ENCODE results near the gene CCDC15.
"Not testable (repeated sequence)": the region's sequence is repeated elsewhere in the genome, so short reads cannot be mapped to it uniquely, and the experiment has no call there.

Gene CCDC15

DNA sequence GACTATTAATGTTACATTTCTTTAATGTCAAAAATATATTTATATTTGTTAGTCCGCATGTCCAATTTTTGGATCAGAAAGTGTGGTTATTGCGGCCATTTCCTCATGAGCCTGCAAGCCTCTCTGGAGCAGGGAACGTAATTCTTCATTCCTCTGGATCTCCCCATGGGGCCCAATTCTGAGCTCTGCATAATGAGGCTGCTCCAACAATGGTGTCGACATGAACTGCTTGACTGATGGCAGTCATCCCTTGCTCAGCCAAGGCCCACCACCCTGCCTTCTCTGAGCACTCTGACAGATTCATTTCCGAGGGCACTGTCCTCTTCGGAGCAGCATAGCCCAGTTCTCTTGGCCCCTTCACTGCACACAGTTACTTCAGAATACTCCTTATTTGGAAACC, 15.0 kb upstream of the CCDC15 start:
- DNase-seq (ENCODE audit: low read depth, low spot score), result no peak
- no peak overlapping the region for H3K4me3 ChIP-seq (ENCODE audit: low read length)

DNA sequence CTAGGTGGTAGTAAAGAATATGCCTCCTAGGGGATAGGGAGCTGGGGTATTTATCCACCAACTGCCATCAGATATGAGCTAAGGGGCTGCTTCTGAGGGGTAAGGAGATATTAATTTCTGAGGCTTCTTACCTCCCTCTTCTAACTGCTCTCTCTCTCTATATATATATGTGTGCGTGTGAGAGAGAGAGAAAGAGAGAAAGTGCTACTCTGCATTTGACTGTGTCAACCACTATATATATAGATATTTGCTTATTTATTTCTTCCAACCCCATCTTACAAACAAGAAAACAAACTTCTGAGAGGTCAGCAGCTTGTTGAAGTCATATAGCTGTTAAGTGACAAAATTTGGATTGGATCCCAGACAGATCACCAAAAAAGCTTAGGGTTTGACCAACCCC, 12.3 kb upstream of the CCDC15 start:
- H3K4me3 ChIP-seq (ENCODE audit: low read length), result no peak overlapping the region
- DNase-seq (ENCODE audit: low read depth, low spot score), result no peak

DNA sequence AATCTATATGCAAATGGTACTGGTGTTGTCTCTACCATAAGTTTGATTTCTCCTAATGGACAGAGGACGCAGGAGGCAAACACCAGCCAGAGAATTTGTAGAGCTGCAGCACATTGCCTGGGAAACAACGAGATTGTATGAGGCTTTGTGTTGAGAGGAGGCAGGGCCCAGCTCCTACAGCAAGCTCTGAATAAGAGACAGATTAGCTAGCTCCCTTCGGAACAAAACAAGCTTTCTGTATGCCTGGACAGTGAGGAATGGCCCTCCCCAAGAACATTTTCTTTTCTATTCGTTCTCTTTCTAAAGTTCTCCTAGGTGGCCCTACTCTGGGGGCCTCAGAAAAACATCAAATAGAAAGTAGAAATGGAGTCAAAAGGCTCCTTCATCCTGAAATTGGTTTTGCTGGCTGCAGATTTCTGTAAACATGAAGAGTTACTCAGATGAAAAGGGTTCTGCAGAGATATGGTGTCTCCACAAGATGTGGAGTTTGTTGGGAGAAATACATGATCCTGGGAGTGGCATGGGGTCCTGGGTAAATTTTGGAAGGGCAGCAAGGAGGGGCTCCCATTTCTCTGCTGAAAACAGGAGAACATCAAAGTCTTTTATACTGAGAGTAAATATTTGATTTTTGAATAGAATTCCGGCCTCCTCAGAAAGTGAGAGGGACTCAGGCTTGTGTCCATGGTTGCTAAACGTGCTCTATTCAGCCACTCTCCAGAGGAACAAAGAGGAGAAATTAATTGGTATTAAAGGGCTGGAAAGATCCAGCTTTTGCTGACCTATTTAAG, 11.3 kb upstream of the CCDC15 start:
- no peak overlapping the region for H3K4me3 ChIP-seq (ENCODE audit: low read length)
- DNase-seq (ENCODE audit: low read depth, low spot score), result no peak

DNA sequence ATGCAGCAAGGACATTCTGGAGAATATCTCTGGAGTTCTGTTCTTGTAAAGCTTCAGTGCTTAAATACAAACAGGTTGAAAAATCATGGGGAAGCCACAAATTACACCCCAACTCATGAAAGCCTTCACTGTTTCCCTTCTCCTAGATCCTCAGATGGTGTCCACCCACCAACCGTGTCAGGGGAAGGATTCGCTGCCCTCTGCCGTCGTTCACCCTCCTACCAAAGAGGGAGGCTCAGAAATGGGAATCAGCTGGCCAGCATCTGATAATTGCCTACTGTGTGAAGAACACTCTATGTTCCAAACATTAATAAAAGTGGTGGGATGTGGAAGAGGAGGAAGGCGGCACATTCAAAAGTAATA, 10.8 kb upstream of the CCDC15 start:
- no peak overlapping the region for H3K4me3 ChIP-seq (ENCODE audit: low read length)
- no peak for DNase-seq (ENCODE audit: low read depth, low spot score)

DNA sequence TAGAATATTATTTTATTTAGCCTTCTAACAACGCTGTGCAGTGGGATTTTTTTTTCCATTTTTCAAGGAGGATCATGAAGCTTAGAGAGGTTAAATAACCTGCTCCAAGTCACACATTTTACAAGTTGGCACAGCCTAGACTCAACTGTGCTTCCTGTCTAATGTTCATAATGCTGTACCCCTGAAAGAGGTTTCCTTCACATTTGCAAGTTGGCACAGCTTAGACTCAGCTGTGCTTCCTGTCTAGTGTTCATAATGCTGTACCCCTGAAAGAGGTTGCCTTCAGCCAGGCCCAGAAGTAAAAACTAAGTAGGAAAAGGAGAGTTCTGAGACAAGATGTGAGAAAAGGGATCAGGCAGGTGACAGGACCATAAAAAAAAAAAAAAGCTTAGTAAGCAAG, 10.3 kb upstream of the CCDC15 start:
- peak; percentile 60 for DNase-seq (ENCODE audit: low read depth, low spot score)
- no peak overlapping the region for H3K4me3 ChIP-seq (ENCODE audit: low read length)

DNA sequence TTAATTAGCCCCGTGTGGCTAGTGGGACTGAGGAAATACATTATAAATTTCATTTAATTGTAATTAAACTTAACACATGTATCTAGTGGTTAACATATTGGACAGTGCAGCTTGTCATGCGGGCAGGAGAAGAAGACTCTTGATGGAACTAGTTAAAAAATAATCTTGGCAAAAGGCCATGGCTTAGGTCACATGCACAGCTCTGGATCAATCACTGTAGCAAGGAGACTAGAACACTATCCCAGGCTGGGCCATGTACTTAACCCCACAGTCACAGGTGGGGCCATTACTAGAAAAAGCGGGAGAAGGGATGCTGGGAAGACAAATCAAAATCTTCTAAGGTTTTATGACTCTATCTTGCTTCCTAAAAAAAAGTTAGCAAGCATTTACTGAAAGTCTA, 9.4 kb upstream of the CCDC15 start:
- no peak for DNase-seq (ENCODE audit: low read depth, low spot score)
- H3K4me3 ChIP-seq (ENCODE audit: low read length), result no peak overlapping the region

DNA sequence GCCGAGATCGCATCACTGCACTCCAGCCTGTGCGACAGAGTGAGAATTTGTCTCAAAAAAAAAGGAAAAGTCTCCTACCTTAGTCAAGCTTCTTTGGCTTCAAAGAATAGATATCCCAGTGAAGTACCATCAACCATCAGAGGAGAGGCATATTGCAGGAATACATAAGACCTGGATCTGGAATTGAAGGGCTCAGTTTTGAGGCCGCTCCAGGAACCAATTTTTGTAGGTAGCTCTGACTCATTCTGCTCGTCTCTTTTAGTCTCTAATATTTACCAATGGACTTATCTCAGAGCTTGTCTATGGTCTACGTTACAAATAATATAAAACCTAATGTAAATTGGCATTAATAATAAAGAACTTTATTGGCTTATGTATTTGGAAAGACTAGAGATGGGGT, 8.2 kb upstream of the CCDC15 start:
- no peak overlapping the region for H3K4me3 ChIP-seq (ENCODE audit: low read length)
- no peak for DNase-seq (ENCODE audit: low read depth, low spot score)

DNA sequence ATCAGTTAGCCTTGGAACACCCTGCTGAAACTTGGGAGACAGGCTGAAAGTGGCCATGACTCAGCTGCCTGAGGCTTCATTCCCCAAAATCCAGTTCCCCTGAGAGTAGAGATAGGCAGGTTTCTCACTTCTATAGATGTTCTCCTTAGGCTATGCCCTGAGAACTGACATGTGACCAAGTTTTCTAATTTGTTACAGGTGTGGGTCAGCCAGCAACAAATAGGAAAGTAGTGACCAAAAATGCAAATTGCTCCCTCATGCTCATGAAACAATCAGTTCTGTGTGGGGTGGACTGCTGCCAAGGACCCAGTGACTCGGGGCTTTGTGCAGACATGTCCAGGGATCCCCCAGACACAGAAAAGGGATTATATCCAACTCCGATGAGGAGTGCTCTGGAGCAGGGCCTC, 7.3 kb upstream of the CCDC15 start:
- no peak overlapping the region for H3K4me3 ChIP-seq (ENCODE audit: low read length)
- DNase-seq (ENCODE audit: low read depth, low spot score), result no peak

DNA sequence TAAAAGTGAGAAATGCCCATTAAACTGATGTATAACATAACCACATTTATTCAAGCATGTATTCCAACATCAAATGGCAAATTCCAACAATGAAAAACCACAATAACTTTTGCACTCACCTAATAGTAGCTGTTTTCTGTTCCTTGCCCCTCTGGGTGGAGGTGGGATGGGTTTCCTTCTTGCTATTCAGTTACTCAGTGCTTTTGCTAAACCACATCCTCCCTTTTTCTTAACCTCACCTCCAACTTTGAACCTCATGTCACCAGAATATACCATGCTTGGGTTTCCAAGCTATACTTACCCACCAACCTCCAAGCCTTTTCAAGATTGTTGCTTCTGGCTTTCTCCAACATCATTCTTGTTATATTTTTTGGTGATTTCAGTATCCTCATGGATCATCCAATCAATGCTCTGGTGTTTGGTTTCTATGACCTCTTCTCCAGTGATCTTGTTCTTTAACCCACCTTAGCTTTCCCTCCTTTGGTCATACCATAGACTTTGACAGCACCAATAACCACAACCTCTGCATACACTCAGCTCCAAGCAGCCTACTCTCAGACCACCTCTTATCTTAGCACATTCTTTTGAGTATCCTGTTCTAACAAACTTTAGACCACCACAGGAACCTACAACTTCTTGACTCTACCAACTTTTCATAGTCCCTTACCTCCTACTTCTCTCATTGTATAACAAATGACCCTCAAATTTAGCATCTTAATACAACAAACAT, 3.2 kb upstream of the CCDC15 start:
- peak; percentile 99 for DNase-seq (ENCODE audit: low read depth, low spot score)

DNA sequence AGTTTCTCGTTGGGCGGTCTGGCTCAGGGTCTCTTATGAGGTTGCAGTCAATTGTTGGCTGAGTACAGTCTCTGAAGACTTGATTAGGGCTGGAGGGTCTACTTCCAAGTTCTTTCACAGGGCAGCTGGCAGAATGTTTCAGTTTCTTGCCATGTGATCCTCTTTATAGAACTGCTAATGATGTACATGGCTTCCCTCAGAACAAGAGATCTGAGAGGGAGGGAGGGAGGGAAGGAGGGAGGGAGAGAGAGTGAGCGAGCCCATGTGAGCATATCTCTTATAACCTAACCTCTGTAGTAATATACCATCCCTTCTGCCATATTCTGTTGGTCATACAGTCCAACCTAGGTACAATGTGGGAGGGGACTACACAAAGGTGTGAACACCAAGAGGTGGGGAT, 2.7 kb upstream of the CCDC15 start:
- H3K4me3 ChIP-seq (ENCODE audit: low read length), result peak overlapping the region; percentile 5
- DNase-seq (ENCODE audit: low read depth, low spot score), result peak; percentile 68

More for the DNA sequence above, 3.2 kb upstream of the CCDC15 start:
- H3K4me3 ChIP-seq (ENCODE audit: low read length), result peak overlapping the region; percentile 5

DNA sequence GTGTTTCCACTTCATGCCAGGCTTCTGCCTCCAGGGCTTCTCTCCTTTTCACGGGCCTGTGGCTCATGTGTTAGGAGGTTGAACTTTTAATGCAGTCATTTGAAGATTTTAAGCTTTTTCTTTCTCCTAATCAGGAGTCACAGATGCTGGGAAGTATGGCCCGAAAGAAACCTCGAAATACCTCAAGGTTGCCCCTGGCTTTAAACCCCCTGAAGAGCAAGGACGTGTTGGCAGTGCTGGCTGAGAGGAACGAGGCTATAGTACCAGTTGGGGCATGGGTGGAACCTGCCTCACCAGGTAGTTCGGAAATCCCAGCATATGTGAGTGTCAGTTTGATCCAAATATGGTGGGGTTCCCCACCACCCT, 571 bp downstream of the CCDC15 start:
- peak overlapping the region; percentile 81 for H3K4me3 ChIP-seq (ENCODE audit: low read length)
- no peak for DNase-seq (ENCODE audit: low read depth, low spot score)

DNA sequence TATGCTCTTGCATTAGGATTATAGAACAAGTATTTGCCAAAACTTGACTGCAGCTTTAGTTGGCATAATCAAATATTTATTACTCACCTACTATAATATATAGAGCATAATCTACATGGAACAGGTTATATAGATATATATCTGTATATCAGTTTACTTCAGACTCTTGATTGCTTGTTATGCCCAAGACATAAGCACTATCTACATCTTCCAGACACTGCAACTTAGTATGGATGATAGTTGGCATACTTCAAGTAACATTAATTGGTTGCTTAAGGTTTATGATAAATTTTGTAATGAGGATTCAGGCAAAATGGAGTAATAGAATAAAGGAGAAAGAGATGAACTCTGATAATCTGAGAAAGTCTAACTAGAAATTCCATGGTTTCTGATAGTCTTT, 1.0 kb downstream of the CCDC15 start:
- DNase-seq (ENCODE audit: low read depth, low spot score), result no peak
- peak overlapping the region; percentile 81 for H3K4me3 ChIP-seq (ENCODE audit: low read length)

DNA sequence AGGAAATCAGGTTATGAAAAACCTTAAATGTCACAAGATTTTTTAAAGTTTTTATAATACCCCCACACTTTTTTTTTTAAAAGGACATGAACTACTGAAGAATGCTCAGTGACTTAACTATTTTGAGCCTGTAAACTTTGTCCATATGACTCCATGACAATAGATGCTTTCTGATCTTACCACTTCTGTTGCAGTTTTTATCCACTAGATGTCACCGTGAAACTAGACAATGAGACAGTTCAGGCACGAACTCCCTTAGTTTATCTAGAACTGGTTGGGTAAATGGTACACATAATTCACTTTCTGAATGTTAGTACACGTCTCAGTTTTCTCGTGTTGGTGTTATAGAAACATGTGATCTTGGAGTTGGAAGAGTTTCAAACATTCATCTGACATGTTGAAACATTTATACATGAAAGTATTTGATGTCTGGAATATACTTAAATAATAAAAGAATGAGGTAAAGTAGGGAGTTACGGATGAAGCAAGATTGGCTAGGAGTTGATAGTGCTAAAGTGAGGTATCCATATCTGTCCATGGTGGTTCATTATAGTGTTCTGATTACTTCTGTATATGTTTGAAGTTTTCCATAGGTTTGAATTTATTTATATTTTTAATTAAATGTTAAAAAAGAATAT, 8.1 kb downstream of the CCDC15 start:
- DNase-seq (ENCODE audit: low read depth, low spot score), result peak; percentile 83
- no peak overlapping the region for H3K4me3 ChIP-seq (ENCODE audit: low read length)

DNA sequence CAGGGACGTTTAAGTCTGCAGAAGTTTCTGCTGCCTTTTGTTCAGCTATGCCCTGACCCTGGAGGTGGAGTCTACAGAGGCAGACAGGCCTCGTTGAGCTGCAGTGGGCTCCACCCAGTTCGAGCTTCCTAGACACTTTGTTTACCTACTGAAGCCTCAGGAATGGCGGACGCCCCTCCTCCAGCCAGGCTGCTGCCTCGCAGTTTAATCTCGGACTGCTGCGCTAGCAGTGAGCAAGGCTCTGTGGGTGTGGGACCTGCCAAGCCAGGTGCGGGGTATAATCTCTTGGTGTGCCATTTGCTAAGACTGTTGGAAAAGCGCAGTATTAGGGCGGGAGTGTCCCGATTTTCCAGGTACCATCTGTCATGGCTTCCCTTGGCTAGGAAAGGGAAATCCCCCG, 14.2 kb downstream of the CCDC15 start:
- H3K4me3 ChIP-seq (ENCODE audit: low read length); DNase-seq (ENCODE audit: low read depth, low spot score): not testable (repeated sequence)

DNA sequence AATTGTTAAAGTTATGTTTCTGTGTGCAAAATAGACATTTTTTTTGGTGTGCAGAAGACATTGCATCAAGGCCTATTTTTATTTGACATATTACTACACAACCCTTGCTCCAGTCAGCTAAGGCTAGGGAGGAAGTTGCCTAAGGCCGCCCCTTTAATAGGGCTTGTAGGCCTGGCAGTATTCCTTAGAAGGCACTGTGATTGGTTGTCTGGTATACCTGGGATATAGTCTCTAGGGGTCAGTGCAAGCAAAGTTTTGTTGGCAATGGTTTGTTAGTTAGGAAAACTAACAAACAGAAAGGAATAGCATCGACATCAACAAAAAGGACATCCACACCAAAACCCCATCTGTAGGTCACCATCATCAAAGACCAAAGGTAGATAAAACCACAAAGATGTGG, 16.9 kb downstream of the CCDC15 start:
- no peak for DNase-seq (ENCODE audit: low read depth, low spot score)
- H3K4me3 ChIP-seq (ENCODE audit: low read length), result no peak overlapping the region

DNA sequence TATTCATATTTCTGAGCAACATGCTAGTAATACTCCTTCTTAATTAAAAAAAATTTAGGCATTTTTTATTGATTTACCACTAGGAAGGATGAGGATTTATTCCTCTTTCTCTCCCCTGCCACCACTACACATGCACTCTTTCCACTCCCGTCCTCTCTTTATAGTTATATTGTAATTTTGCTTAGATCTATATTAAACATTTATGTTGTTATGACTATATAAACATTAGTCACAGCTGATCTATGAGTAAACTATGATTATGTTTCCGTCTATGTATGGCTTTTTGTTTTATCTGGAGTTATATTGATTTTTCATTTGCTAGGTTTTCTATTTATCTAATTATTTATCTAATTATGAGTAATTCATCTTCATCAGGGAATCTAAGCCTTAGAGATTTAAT, 17.8 kb downstream of the CCDC15 start:
- no peak for DNase-seq (ENCODE audit: low read depth, low spot score)
- H3K4me3 ChIP-seq (ENCODE audit: low read length), result no peak overlapping the region

DNA sequence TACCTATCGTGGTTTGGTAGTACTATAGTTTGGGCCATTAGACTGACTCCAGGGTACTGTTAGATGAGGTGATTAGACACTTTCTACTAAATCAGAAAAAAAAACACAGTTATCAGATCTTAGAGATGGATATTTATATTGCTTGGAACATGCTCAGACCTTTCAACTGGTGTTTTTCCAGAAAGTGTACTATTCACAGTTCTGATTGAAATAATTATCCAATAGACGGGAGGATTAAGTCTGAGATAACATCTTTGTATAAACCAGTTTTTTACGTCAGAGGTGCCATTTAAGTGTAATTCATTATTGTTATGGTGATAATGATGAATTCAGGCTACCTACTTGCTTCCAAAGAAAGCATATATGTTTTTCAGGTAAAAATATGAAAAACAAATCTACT, 22.5 kb downstream of the CCDC15 start:
- H3K4me3 ChIP-seq (ENCODE audit: low read length), result no peak overlapping the region
- DNase-seq (ENCODE audit: low read depth, low spot score), result no peak

DNA sequence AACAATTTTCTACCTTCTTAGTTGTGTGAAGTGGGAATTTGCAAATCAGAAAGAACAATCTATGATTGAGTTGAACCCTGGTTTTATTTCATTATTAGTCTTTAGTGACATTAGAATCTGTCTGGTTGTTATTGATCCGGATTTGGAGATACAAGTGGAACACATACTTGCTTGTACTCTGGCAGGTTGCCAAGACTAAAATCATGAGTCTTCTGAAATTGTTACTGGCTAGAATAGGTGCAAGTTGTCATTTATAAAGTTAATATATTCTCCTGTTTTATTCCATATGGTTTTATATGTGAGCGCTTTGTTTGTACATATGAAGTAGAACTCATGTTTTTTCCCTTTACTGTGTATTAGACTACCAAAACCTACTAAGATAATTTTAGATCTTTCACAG, 23.0 kb downstream of the CCDC15 start:
- no peak overlapping the region for H3K4me3 ChIP-seq (ENCODE audit: low read length)
- DNase-seq (ENCODE audit: low read depth, low spot score), result no peak

DNA sequence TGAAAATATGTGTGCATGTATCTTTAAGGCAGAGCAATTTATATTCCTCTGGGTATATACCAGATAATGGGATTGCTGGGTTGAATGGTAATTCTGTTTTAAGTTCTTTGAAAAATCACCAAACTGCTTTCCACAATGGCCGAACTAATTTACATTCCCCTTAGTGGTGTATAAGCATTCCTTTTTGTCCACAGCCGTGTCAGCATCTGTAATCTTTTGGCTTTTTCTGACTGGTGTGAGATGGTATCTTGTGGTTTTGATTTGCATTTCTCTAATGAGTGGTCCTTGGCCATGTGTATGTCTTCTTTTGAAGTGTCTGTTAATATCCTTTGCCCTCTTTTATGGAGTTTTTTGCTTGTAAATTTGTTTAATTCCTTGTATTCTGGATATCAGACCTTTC, 24.3 kb downstream of the CCDC15 start:
- DNase-seq (ENCODE audit: low read depth, low spot score), result no peak
- H3K4me3 ChIP-seq (ENCODE audit: low read length), result no peak overlapping the region

DNA sequence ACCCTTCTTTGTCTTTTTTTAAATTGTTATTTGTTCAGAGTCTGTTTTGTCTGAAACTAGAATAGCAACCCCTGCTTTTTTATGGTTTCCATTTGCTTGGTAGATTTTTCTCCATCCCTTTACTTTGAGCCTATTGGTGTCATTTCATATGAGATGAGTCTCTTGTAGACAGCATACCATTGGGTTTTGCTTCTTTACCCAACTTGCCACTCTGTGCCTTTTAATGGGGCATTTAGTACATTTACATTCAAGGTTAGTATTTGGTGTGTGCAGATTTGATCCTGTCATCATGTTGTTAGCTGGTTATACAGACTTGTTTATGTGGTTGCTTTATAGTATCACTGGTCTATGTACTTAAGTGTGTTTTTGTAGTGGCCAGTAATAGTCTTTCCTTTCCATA, 28.0 kb downstream of the CCDC15 start:
- H3K4me3 ChIP-seq (ENCODE audit: low read length), result no peak overlapping the region
- no peak for DNase-seq (ENCODE audit: low read depth, low spot score)
